ENCODE measurements around the gene DCUN1D3.

DNA sequence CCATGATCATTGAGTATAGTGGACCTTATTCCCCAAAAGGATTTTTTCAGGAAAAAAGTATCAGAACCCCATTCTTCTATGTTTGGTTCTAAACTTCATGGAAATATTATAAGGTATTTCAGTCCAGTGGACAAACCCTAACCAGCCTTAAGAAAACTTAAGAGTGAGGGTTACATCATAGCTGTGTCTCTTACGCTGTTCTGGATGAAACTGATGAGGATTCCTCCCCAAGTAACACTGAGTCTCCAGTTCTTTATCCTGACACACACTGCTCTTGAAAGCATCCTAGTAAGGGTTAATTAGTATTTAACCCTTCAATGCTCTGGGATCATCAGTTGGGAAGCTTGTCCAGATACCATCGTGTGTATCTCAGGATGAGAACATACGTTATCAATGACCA, 5.4 kb upstream of the DCUN1D3 start:
- TF ChIP-seq POLR2AphosphoS5 (IDR thresholded peaks at IDR 0.05) (no peak), POLR2A (IDR thresholded peaks at IDR 0.05) (no peak)
- TF ChIP-seq, protein P1, sequence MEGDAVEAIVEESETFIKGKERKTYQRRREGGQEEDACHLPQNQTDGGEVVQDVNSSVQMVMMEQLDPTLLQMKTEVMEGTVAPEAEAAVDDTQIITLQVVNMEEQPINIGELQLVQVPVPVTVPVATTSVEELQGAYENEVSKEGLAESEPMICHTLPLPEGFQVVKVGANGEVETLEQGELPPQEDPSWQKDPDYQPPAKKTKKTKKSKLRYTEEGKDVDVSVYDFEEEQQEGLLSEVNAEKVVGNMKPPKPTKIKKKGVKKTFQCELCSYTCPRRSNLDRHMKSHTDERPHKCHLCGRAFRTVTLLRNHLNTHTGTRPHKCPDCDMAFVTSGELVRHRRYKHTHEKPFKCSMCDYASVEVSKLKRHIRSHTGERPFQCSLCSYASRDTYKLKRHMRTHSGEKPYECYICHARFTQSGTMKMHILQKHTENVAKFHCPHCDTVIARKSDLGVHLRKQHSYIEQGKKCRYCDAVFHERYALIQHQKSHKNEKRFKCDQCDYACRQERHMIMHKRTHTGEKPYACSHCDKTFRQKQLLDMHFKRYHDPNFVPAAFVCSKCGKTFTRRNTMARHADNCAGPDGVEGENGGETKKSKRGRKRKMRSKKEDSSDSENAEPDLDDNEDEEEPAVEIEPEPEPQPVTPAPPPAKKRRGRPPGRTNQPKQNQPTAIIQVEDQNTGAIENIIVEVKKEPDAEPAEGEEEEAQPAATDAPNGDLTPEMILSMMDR (IDR thresholded peaks at IDR 0.05): no peak
